GM12878 (cell line): Measurements from ENCODE around the gene ALOXE3. TPM values are rescaled to one million over a fixed set of nuclear protein-coding genes. Genes with fewer than 3 reads are reported as not detected.

ENCODE experiments used
- ATF3 ChIP-seq: IDR thresholded peaks from 2 replicates; pipeline ENCODE4 v1.6.1; 2011; ENCODE audit warnings: low read depth, mild to moderate bottlenecking, low read length, moderate library complexity, borderline replicate concordance; ENCODE audit errors: extremely low read depth
- ESRRA ChIP-seq: IDR thresholded peaks from 2 replicates; pipeline ENCODE4 v1.6.1; 2012; ENCODE audit warnings: mild to moderate bottlenecking, low read length, improper control_type of control experiment
- FOS ChIP-seq: IDR thresholded peaks from 3 replicates; pipeline ENCODE4 v1.6.1; 2011; ENCODE audit warnings: borderline replicate concordance; ENCODE audit not compliant: insufficient read length; ENCODE audit errors: extremely low read depth
- HCFC1 ChIP-seq: fragments of 150-350 bp; IDR thresholded peaks from 2 replicates; pipeline ENCODE4 v1.6.1; 2014; ENCODE audit warnings: low read length
- IKZF2 ChIP-seq, 2 experiments: fragments of 450-650 bp; IDR thresholded peaks; 2 replicates each; pipeline ENCODE4 v1.6.1; 2017; ENCODE audit warnings: mild to moderate bottlenecking in 2 of 2, moderate library complexity in 2 of 2
- IRF4 ChIP-seq: IDR thresholded peaks from 2 replicates; pipeline ENCODE4 v1.6.1; 2011; ENCODE audit warnings: low read depth, low read length
- KLF5 ChIP-seq: fragments of 450-650 bp; IDR thresholded peaks from 2 replicates; pipeline ENCODE4 v1.6.1; 2014; ENCODE audit warnings: mild to moderate bottlenecking; ENCODE audit not compliant: partially characterized antibody
- MTA2 ChIP-seq: fragments of 450-650 bp; IDR thresholded peaks from 2 replicates; pipeline ENCODE4 v1.6.1; 2016; ENCODE audit warnings: low read depth, mild to moderate bottlenecking, moderate library complexity
- MXI1 ChIP-seq: fragments of 150-350 bp; IDR thresholded peaks from 2 replicates; pipeline ENCODE4 v1.6.1; 2011; ENCODE audit warnings: low read depth, mild to moderate bottlenecking, inconsistent platforms, low read length, improper control_type of control experiment
- NR2C1 ChIP-seq: fragments of 450-650 bp; IDR thresholded peaks from 2 replicates; pipeline ENCODE4 v1.6.1; 2017; ENCODE audit warnings: antibody characterized with exemption, mild to moderate bottlenecking, moderate library complexity
- PAX8 ChIP-seq: fragments of 450-650 bp; IDR thresholded peaks from 2 replicates; pipeline ENCODE4 v1.6.1; 2017; ENCODE audit warnings: mild to moderate bottlenecking, moderate library complexity
- SMC3 ChIP-seq: IDR thresholded peaks from 2 replicates; pipeline ENCODE4 v1.6.1; 2011; ENCODE audit warnings: low read length, improper control_type of control experiment, borderline replicate concordance
- SUPT20H ChIP-seq: IDR thresholded peaks from 2 replicates; pipeline ENCODE4 v1.6.1; 2011; ENCODE audit warnings: low read depth, mild to moderate bottlenecking, low read length, moderate library complexity, borderline replicate concordance; ENCODE audit not compliant: control insufficient read depth
- TCF12 ChIP-seq: IDR thresholded peaks from 2 replicates; pipeline ENCODE4 v1.6.1; 2011; ENCODE audit warnings: low read depth, mild to moderate bottlenecking, low read length
- TCF3 ChIP-seq: IDR thresholded peaks from 2 replicates; pipeline ENCODE4 v1.6.1; 2012; ENCODE audit warnings: low read depth, mild to moderate bottlenecking, low read length, borderline replicate concordance; ENCODE audit not compliant: insufficient read depth
- polyA plus RNA-seq, 11 experiments: library from polyadenylated mRNA; depleted of rRNA in 4 of 11; unstranded in 6 of 11; stranded (reverse) in 5 of 11; fragments of >200 nt; fragmentation: Nextera tagmentation in 4 of 11; fragmentation: Illumina TruSeq in 1 of 11; extraction: Ambion mirVana in 4 of 11; extraction: Trizol in 1 of 11; gene quantifications; 1 replicate in 1 of 11; 2 replicates in 10 of 11; pipeline versions ENCODE4 v1.2.1 to v1.2.3, GENCODE V29; 2011 to 2016; ENCODE audit warnings: inconsistent platforms in 2 of 11, missing spikeins in 2 of 11, low read depth in 1 of 11
- total RNA-seq, 4 experiments: library from RNA; depleted of rRNA in 3 of 4; stranded (reverse); fragments of >200 nt in 3 of 4; fragmentation: Illumina TruSeq in 1 of 4; extraction: Trizol in 1 of 4; gene quantifications; 2 replicates each; pipeline versions ENCODE4 v1.2.1 to v1.2.3, GENCODE V29; 2013 to 2021
- TF ChIP-seq, protein P1 (sequence below): IDR thresholded peaks from 2 replicates; pipeline ENCODE4 v1.6.1; 2012; ENCODE audit warnings: low read depth, low read length, improper control_type of control experiment
- TF ChIP-seq, protein P2 (sequence below): fragments of 450-650 bp; formaldehyde crosslinking; IDR thresholded peaks from 2 replicates; pipeline ENCODE4 v1.4.0; 2022; ENCODE audit warnings: mild to moderate bottlenecking, moderate library complexity
- TF ChIP-seq, protein P3 (sequence below): fragments of 150-350 bp; IDR thresholded peaks from 2 replicates; pipeline ENCODE4 v1.6.1; 2014; ENCODE audit warnings: mild to moderate bottlenecking, low read depth, low read length
- TF ChIP-seq, protein P4 (sequence below): fragments of 450-650 bp; formaldehyde crosslinking; IDR thresholded peaks from 2 replicates; pipeline ENCODE4 v1.4.0; 2020; ENCODE audit warnings: mild to moderate bottlenecking, moderate library complexity

ALOXE3 gene
- total and polyA plus RNA-seq, 10 of the 15 experiments (the other 5 are each of a cell fraction or from before 2014, with no cell fraction given), result 0.04 TPM; not detected in 9

DNA sequence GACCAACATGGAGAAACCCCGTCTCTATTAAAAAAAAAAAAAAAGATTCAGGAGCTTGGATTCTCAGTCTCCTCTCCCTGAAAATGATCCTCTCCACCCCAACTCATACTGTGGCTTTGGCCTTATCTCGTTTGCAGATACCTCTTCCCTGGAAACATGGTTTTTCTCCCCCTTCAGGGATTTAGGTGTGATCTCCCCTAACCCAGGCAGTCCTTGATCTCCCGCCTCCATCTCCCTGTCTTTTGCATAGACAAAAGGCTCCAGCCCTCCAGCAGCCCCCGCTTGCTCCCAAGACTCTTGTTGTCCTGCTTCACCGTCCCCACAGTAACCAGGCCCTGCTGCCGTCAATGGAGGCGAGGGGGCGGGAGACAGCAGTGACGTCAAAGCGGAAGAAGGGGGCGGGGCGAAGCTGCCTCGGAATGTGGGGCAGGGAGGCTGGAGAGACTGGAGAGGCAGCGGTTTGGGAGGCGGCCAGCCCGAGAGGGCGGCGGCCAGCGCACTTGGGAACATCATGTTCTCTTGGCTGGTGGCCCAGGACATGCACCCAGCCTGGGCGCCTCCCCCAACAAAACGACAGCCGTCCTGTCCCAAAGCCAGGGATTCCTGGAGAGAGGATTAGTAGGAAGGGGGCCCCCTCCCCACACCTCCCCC, 35.8 kb upstream of the ALOXE3 start (continued):
- TF ChIP-seq, protein P1, sequence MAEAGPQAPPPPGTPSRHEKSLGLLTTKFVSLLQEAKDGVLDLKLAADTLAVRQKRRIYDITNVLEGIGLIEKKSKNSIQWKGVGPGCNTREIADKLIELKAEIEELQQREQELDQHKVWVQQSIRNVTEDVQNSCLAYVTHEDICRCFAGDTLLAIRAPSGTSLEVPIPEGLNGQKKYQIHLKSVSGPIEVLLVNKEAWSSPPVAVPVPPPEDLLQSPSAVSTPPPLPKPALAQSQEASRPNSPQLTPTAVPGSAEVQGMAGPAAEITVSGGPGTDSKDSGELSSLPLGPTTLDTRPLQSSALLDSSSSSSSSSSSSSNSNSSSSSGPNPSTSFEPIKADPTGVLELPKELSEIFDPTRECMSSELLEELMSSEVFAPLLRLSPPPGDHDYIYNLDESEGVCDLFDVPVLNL, result no peak
- no peak for TF ChIP-seq TCF3
- no peak for TF ChIP-seq SMC3
- TF ChIP-seq, protein P2, sequence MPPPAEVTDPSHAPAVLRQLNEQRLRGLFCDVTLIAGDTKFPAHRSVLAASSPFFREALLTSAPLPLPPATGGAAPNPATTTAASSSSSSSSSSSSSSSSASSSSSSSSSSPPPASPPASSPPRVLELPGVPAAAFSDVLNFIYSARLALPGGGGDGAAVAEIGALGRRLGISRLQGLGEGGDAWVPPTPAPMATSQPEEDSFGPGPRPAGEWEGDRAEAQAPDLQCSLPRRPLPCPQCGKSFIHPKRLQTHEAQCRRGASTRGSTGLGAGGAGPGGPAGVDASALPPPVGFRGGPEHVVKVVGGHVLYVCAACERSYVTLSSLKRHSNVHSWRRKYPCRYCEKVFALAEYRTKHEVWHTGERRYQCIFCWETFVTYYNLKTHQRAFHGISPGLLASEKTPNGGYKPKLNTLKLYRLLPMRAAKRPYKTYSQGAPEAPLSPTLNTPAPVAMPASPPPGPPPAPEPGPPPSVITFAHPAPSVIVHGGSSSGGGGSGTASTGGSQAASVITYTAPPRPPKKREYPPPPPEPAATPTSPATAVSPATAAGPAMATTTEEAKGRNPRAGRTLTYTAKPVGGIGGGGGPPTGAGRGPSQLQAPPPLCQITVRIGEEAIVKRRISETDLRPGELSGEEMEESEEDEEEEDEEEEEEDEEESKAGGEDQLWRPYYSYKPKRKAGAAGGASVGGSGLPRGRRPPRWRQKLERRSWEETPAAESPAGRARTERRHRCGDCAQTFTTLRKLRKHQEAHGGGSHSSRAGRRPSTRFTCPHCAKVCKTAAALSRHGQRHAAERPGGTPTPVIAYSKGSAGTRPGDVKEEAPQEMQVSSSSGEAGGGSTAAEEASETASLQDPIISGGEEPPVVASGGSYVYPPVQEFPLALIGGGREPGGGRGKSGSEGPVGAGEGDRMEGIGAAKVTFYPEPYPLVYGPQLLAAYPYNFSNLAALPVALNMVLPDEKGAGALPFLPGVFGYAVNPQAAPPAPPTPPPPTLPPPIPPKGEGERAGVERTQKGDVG (CRISPR knock-in tag), result no peak
- peak; percentile 23; the same call in 1 of the 2 replicates for TF ChIP-seq HCFC1
- no peak for TF ChIP-seq MTA2
- 0 out of 2 replicates have a peak, but pooled peaks have one; percentile 20 for TF ChIP-seq MXI1
- TF ChIP-seq IKZF2 (IDR thresholded peaks at IDR 0.05), result peak; percentile 38 to 64; a peak in 1 of 4 replicates
- no peak for TF ChIP-seq ESRRA
- no peak for TF ChIP-seq ATF3
- TF ChIP-seq, protein P3, sequence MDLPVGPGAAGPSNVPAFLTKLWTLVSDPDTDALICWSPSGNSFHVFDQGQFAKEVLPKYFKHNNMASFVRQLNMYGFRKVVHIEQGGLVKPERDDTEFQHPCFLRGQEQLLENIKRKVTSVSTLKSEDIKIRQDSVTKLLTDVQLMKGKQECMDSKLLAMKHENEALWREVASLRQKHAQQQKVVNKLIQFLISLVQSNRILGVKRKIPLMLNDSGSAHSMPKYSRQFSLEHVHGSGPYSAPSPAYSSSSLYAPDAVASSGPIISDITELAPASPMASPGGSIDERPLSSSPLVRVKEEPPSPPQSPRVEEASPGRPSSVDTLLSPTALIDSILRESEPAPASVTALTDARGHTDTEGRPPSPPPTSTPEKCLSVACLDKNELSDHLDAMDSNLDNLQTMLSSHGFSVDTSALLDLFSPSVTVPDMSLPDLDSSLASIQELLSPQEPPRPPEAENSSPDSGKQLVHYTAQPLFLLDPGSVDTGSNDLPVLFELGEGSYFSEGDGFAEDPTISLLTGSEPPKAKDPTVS, result no peak
- no peak for TF ChIP-seq KLF5
- no peak for TF ChIP-seq FOS
- no peak for TF ChIP-seq NR2C1
- TF ChIP-seq, protein P4, sequence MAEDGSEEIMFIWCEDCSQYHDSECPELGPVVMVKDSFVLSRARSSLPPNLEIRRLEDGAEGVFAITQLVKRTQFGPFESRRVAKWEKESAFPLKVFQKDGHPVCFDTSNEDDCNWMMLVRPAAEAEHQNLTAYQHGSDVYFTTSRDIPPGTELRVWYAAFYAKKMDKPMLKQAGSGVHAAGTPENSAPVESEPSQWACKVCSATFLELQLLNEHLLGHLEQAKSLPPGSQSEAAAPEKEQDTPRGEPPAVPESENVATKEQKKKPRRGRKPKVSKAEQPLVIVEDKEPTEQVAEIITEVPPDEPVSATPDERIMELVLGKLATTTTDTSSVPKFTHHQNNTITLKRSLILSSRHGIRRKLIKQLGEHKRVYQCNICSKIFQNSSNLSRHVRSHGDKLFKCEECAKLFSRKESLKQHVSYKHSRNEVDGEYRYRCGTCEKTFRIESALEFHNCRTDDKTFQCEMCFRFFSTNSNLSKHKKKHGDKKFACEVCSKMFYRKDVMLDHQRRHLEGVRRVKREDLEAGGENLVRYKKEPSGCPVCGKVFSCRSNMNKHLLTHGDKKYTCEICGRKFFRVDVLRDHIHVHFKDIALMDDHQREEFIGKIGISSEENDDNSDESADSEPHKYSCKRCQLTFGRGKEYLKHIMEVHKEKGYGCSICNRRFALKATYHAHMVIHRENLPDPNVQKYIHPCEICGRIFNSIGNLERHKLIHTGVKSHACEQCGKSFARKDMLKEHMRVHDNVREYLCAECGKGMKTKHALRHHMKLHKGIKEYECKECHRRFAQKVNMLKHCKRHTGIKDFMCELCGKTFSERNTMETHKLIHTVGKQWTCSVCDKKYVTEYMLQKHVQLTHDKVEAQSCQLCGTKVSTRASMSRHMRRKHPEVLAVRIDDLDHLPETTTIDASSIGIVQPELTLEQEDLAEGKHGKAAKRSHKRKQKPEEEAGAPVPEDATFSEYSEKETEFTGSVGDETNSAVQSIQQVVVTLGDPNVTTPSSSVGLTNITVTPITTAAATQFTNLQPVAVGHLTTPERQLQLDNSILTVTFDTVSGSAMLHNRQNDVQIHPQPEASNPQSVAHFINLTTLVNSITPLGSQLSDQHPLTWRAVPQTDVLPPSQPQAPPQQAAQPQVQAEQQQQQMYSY (CRISPR knock-in tag), result no peak
- TF ChIP-seq IRF4, result no peak
- no peak for TF ChIP-seq TCF12
- no peak for TF ChIP-seq PAX8
- no peak for TF ChIP-seq SUPT20H
